ENCODE results near the gene XXYLT1.

- TF ChIP-seq, protein P1, sequence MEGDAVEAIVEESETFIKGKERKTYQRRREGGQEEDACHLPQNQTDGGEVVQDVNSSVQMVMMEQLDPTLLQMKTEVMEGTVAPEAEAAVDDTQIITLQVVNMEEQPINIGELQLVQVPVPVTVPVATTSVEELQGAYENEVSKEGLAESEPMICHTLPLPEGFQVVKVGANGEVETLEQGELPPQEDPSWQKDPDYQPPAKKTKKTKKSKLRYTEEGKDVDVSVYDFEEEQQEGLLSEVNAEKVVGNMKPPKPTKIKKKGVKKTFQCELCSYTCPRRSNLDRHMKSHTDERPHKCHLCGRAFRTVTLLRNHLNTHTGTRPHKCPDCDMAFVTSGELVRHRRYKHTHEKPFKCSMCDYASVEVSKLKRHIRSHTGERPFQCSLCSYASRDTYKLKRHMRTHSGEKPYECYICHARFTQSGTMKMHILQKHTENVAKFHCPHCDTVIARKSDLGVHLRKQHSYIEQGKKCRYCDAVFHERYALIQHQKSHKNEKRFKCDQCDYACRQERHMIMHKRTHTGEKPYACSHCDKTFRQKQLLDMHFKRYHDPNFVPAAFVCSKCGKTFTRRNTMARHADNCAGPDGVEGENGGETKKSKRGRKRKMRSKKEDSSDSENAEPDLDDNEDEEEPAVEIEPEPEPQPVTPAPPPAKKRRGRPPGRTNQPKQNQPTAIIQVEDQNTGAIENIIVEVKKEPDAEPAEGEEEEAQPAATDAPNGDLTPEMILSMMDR (IDR thresholded peaks at IDR 0.05; ENCODE audit: low read length): no peak
- no peak for TF ChIP-seq EZH2 (IDR thresholded peaks at IDR 0.05; ENCODE audit: borderline replicate concordance, low read length)
These were observed 247.0 kb downstream of the XXYLT1 start for GRCh38 chr3:195023989-195024388.
